ENCODE results near the gene MX2.

GRCh38 chr21:41435706-41436105 is 73.9 kb downstream of the MX2 start:
- TF ChIP-seq SKIL (IDR thresholded peaks at IDR 0.05; ENCODE audit: low read depth, poor library complexity, severe bottlenecking) (no peak), CEBPB (IDR thresholded peaks at IDR 0.05; ENCODE audit: borderline replicate concordance in 1 of 2, low read depth in 2 of 2, low read length in 2 of 2) (no peak), MAX (IDR thresholded peaks at IDR 0.05; ENCODE audit: low read depth, low read length) (no peak), CTCF (IDR thresholded peaks at IDR 0.05 in 2 of 3, conservative IDR thresholded peaks at IDR 0.05 in 1 of 3; ENCODE audit: control insufficient read depth in 2 of 3, extremely low read depth in 1 of 3, insufficient read depth in 1 of 3, low read depth in 3 of 3, low read length in 3 of 3) (no peak), DPF2 (IDR thresholded peaks at IDR 0.05) (no peak), BCL11A (IDR thresholded peaks at IDR 0.05; ENCODE audit: low read depth, low read length) (no peak), REST (IDR thresholded peaks at IDR 0.05; ENCODE audit: low read depth, low read length) (no peak), JUNB (IDR thresholded peaks at IDR 0.05) (no peak), NFYB (IDR thresholded peaks at IDR 0.05; ENCODE audit: insufficient read depth, low read depth, low read length) (no peak), ZNF24 (IDR thresholded peaks at IDR 0.05) (no peak), POU2F2 (IDR thresholded peaks at IDR 0.05; ENCODE audit: borderline replicate concordance, low read depth, low read length) (no peak)

Data from GM12878 (cell line).